ENCODE measurements around the gene RAB24.
"Not testable (repeated sequence)": the region's sequence is repeated elsewhere in the genome, so short reads cannot be mapped to it uniquely, and the experiment has no call there.

The RAB24 gene

GRCh38 chr5:177347699-177348098 is 44.2 kb upstream of the RAB24 start:
- no peak overlapping the region for H3K4me3 ChIP-seq (ENCODE audit: low read depth, low read length)
- DNase-seq (ENCODE audit: low read depth): no peak
- no peak for TF ChIP-seq CTCF (IDR thresholded peaks at IDR 0.05; ENCODE audit: control insufficient read depth, extremely low read depth, insufficient read depth)

- DNase-seq (ENCODE audit: low read depth): no peak
- no peak for TF ChIP-seq CTCF (IDR thresholded peaks at IDR 0.05; ENCODE audit: control insufficient read depth, extremely low read depth, insufficient read depth)
- no peak overlapping the region for H3K4me3 ChIP-seq (ENCODE audit: low read depth, low read length)
These were observed 43.3 kb upstream of the RAB24 start for GRCh38 chr5:177346820-177347219.

GRCh38 chr5:177344891-177345290 is 41.4 kb upstream of the RAB24 start:
- DNase-seq (ENCODE audit: low read depth): no peak
- TF ChIP-seq CTCF (IDR thresholded peaks at IDR 0.05; ENCODE audit: control insufficient read depth, extremely low read depth, insufficient read depth): no peak
- H3K4me3 ChIP-seq (ENCODE audit: low read depth, low read length): no peak overlapping the region

- H3K4me3 ChIP-seq (ENCODE audit: low read depth, low read length): no peak overlapping the region
- DNase-seq (ENCODE audit: low read depth): no peak
- TF ChIP-seq CTCF (IDR thresholded peaks at IDR 0.05; ENCODE audit: control insufficient read depth, extremely low read depth, insufficient read depth): no peak
These were observed 40.3 kb upstream of the RAB24 start for GRCh38 chr5:177343777-177344176.

- not testable (repeated sequence) for H3K4me3 ChIP-seq (ENCODE audit: low read depth, low read length); DNase-seq (ENCODE audit: low read depth)
These were observed 39.5 kb upstream of the RAB24 start for GRCh38 chr5:177343000-177343399.

GRCh38 chr5:177339107-177339638 is 35.7 kb upstream of the RAB24 start:
- DNase-seq (ENCODE audit: low read depth): peak; percentile 47
- no peak for TF ChIP-seq CTCF (IDR thresholded peaks at IDR 0.05; ENCODE audit: control insufficient read depth, extremely low read depth, insufficient read depth)
- H3K4me3 ChIP-seq (ENCODE audit: low read depth, low read length): no peak overlapping the region

GRCh38 chr5:177338251-177339106 is 35.0 kb upstream of the RAB24 start:
- no peak for DNase-seq (ENCODE audit: low read depth)
- no peak overlapping the region for H3K4me3 ChIP-seq (ENCODE audit: low read depth, low read length)
- no peak for TF ChIP-seq CTCF (IDR thresholded peaks at IDR 0.05; ENCODE audit: control insufficient read depth, extremely low read depth, insufficient read depth)
